ENCODE results near the gene ALDH16A1.

ALDH16A1 gene

DNA sequence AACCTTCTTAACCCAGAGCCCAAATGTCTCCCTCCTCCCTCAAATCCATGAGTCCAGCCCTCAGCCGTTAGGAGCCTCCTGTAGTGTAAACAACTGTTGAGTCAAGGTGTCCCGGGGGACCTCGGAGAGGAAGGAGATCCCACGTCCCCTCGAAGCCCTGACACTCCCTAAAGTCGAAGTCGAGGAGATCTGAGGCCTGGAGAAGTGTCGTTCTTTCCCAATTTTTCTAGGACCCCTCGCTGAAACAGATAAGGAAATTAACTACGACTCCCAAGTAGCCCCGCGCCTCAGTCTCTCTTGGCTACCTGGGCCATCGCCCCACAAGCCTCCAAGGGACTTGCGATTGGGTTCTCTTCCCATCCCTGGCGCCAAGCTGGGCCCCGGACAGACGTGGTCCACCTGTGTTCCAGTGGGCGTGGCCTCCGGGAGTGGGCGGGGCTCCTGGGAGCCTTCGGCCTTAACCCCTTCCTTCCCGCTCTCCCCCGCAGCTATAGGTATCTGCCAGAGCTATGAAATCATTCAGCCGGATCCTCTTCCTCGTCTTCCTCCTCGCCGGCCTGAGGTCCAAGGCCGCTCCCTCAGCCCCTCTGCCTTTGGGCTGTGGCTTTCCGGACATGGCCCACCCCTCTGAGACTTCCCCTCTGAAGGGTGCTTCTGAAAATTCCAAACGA is 27.0 kb upstream of the ALDH16A1 start:
- H3K4me1 ChIP-seq (ENCODE audit: insufficient read depth, low read length): peaks cover 19% of the 10 kb centered on the region
- no peak overlapping the region for H3K4me3 ChIP-seq (ENCODE audit: low read depth in 1 of 2, low read length in 2 of 2)
- H3K27me3 ChIP-seq (ENCODE audit: control insufficient read depth in 1 of 2, insufficient read depth in 2 of 2, low read length in 2 of 2): peaks cover 59 to 93% of the 10 kb centered on the region in 2 donors
- H3K27ac ChIP-seq (ENCODE audit: low read depth, low read length): no peak overlapping the region
- no peaks in the 10 kb centered on the region for H3K9me3 ChIP-seq (ENCODE audit: low read length)
- H3K9ac ChIP-seq (ENCODE audit: low read length): no peak overlapping the region
- no peaks in the 10 kb centered on the region for H3K36me3 ChIP-seq (ENCODE audit: insufficient read depth, low read length)

DNA sequence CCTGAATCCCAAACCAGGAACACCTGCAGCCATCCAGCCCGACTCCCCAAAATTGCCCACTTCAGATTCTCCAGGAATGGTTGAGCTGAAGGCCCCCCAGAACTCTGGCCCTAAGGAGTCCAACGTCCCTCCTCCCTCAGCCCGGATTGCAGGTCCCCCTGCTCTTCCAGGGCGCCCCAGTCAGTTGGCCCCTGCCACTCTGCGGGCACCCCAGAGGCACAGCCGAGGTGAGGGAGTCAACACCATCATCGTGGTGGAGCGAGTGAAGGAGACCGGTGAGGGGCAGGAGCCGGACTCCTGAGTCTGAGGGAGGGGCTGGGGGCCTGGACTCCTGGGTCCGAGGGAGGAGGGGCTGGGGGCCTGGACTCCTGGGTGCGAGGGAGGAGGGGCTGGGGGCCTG is 25.7 kb upstream of the ALDH16A1 start:
- H3K4me1 ChIP-seq (ENCODE audit: insufficient read depth, low read length): peaks cover 14% of the 10 kb centered on the region
- no peaks in the 10 kb centered on the region for H3K9me3 ChIP-seq (ENCODE audit: low read length)
- H3K4me3 ChIP-seq (ENCODE audit: low read depth in 1 of 2, low read length in 2 of 2): no peak overlapping the region
- peaks cover 54 to 95% of the 10 kb centered on the region in 2 donors for H3K27me3 ChIP-seq (ENCODE audit: control insufficient read depth in 1 of 2, insufficient read depth in 2 of 2, low read length in 2 of 2)
- H3K27ac ChIP-seq (ENCODE audit: low read depth, low read length): no peak overlapping the region
- no peaks in the 10 kb centered on the region for H3K36me3 ChIP-seq (ENCODE audit: insufficient read depth, low read length)
- H3K9ac ChIP-seq (ENCODE audit: low read length): no peak overlapping the region

DNA sequence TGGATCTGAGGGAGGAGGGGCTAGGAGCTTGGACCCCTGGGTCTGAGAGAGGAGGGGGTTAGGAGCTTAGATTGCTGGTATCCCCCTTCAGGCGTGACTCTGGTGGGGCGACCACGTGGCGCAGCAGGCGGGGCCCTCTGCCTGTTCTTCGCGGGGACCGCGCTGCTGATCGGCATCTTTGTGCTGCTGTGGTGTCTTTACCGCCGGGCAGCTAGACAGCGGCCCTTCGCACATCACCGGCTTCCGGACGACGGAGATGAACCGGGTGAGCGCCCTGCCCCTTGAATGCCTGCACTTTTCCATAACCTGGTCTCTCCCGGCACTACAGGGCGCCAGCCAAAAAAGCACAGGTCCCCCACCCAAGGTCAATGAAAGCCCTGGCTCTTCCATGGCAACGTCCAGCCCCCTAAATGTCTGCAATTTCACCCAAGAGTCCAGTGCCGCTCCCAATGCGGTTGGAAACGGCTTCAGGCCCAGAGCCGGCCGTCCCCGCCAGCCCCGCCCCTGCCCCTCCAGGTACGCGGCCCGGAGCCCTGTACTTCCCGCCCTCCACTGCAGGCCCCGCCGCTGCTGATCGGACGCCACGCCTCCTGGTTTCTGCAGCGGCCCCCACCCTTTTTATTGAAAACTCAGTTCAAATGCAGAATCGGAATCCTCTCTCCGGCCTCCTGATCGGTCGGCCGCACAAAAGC is 25.0 kb upstream of the ALDH16A1 start:
- no peak overlapping the region for H3K4me3 ChIP-seq (ENCODE audit: low read depth in 1 of 2, low read length in 2 of 2)
- no peak overlapping the region for H3K9ac ChIP-seq (ENCODE audit: low read length)
- no peaks in the 10 kb centered on the region for H3K36me3 ChIP-seq (ENCODE audit: insufficient read depth, low read length)
- no peaks in the 10 kb centered on the region for H3K9me3 ChIP-seq (ENCODE audit: low read length)
- peaks cover 9% of the 10 kb centered on the region for H3K4me1 ChIP-seq (ENCODE audit: insufficient read depth, low read length)
- H3K27me3 ChIP-seq (ENCODE audit: control insufficient read depth in 1 of 2, insufficient read depth in 2 of 2, low read length in 2 of 2): peaks cover 47 to 95% of the 10 kb centered on the region in 2 donors
- no peak overlapping the region for H3K27ac ChIP-seq (ENCODE audit: low read depth, low read length)

DNA sequence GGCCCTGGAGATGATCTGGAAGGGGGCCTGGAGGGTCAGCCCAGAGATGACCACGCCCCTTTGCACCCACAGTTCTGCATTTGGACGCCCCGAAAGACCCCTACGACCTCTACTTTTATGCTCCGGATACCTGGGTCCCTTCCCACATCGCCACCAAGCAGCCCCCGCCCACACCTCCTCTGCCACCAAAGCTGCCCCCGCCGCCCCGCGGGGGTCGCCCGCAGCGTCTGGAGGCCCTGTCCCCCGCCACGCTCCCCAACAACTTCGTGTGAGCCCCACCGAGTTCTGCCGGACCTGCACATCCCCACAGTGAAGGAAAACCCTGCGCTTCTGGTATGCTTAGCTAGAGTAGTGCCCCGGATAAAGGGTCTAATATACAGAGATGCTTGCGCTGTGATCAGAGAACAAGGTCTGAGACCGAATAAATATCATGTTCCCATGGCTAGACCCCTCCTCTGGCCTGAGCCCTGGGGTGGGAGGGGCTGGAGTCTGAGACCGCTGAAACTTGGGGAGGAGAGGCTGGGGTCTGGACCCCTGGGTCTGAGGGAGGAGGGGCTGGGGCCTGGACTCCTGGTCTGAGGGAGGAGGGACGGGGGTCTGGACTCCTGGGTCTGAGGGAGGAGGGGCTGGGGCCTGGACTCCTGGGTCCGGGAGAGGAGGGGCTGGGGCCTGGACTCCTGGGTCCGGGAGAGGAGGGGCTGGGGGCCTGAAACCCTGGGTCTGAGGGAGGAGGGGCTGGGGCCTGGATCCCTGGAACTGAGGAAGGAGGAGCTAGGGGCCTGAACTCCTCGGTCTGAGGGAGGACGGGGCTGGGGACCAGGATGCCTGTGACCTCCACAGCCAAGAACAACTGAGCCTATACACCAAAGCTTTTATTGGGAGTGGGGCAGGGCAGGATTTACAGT is 24.2 kb upstream of the ALDH16A1 start:
- no peak overlapping the region for H3K9ac ChIP-seq (ENCODE audit: low read length)
- H3K36me3 ChIP-seq (ENCODE audit: insufficient read depth, low read length): no peaks in the 10 kb centered on the region
- H3K4me1 ChIP-seq (ENCODE audit: insufficient read depth, low read length): peaks cover 8% of the 10 kb centered on the region
- H3K27me3 ChIP-seq (ENCODE audit: control insufficient read depth in 1 of 2, insufficient read depth in 2 of 2, low read length in 2 of 2): peaks cover 48 to 95% of the 10 kb centered on the region in 2 donors
- H3K27ac ChIP-seq (ENCODE audit: low read depth, low read length): no peak overlapping the region
- no peak overlapping the region for H3K4me3 ChIP-seq (ENCODE audit: low read depth in 1 of 2, low read length in 2 of 2)
- H3K9me3 ChIP-seq (ENCODE audit: low read length): no peaks in the 10 kb centered on the region

DNA sequence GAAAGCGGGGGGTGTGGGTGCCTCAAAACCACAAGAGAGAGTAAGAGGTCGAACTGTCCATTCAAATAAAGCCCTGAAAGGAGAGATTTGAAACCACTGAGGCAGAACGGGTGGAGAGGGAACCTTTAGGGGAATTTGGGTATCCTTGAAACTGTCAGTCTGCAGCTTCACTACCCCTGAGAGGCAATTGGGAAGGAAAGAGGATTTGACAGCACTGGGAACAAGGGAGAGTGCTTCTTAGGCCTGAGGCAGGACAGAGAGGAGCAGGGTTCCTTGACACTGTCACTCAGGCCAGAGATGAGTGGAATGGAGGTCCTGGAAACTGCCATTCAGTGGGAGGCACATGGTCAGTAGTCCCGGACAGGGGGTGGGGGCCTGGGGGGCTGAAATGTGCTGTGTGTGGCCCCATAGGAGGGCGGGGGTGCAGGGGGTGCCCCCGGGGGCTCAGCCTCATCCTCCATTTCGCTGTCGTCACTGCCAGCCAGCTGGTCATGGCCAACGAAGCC is 22.8 kb upstream of the ALDH16A1 start:
- Histone ChIP-seq H3K36me3 (ENCODE audit: insufficient read depth, low read length) (no peaks in the 10 kb centered on the region), H3K4me1 (ENCODE audit: insufficient read depth, low read length) (peaks cover 8% of the 10 kb centered on the region), H3K27ac (ENCODE audit: low read depth, low read length) (no peak overlapping the region), H3K9ac (ENCODE audit: low read length) (no peak overlapping the region), H3K4me3 (ENCODE audit: low read depth in 1 of 2, low read length in 2 of 2) (no peak overlapping the region), H3K9me3 (ENCODE audit: low read length) (no peaks in the 10 kb centered on the region), H3K27me3 (ENCODE audit: control insufficient read depth in 1 of 2, insufficient read depth in 2 of 2, low read length in 2 of 2) (peaks cover 59 to 95% of the 10 kb centered on the region in 2 donors)

DNA sequence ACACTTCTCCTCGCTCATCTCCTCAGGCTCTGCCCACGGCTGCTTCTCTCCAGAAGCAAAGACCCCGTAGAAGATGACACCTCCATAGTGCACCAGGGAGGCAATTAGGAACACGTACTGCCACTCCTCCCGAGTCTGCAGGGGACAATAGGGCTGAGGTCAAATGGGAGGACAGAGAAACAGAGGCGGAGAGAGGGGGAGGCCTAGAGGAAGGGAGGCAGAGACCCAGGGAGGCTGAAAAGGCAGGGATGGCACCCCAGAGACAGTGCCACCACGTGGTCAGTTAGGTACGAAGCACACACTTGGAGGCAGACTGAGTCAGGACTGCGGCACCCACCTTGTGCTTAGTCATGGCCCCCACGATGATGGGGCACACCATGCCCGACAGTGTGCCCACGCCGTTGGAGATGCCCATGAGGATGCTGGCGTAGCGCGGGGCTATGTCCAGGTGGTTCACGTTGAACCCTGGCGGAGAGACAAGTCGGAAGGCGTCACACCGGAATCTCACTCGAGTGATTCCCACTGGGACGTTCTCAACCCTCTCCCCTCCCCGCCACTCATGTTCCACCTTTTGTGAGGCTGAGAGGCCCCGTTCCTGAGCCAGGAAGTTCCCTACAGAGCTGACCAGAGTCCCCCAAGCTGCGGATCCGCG is 22.2 kb upstream of the ALDH16A1 start:
- Histone ChIP-seq H3K27me3 (ENCODE audit: control insufficient read depth in 1 of 2, insufficient read depth in 2 of 2, low read length in 2 of 2) (peaks cover 55 to 95% of the 10 kb centered on the region in 2 donors), H3K27ac (ENCODE audit: low read depth, low read length) (no peak overlapping the region), H3K4me1 (ENCODE audit: insufficient read depth, low read length) (peaks cover 8% of the 10 kb centered on the region), H3K36me3 (ENCODE audit: insufficient read depth, low read length) (no peaks in the 10 kb centered on the region), H3K9me3 (ENCODE audit: low read length) (no peaks in the 10 kb centered on the region), H3K9ac (ENCODE audit: low read length) (no peak overlapping the region), H3K4me3 (ENCODE audit: low read depth in 1 of 2, low read length in 2 of 2) (no peak overlapping the region)

DNA sequence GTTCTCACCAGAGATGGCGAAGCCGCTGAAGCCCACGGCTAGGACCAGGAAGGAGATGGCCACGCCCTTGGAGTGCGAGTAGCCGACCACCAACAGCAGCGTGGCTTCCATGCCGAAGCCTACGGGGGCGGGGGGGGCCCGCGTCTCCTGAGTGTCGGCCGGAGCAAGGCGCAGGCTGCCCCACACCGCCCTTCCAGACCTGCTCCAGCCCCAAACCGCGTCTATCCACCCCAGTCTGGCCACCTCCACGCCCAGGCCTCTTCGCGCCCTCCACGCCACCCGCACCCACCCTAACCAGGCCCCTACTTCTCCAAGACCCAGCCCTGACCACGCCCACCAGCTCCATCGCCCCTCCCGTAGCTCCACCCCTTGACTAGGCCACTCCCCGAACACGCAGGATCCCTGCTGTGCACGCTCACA is 21.7 kb upstream of the ALDH16A1 start:
- Histone ChIP-seq H3K36me3 (ENCODE audit: insufficient read depth, low read length) (no peaks in the 10 kb centered on the region), H3K27me3 (ENCODE audit: control insufficient read depth in 1 of 2, insufficient read depth in 2 of 2, low read length in 2 of 2) (peaks cover 53 to 95% of the 10 kb centered on the region in 2 donors), H3K4me3 (ENCODE audit: low read depth in 1 of 2, low read length in 2 of 2) (no peak overlapping the region), H3K4me1 (ENCODE audit: insufficient read depth, low read length) (peaks cover 8% of the 10 kb centered on the region), H3K27ac (ENCODE audit: low read depth, low read length) (no peak overlapping the region), H3K9me3 (ENCODE audit: low read length) (no peaks in the 10 kb centered on the region), H3K9ac (ENCODE audit: low read length) (no peak overlapping the region)

DNA sequence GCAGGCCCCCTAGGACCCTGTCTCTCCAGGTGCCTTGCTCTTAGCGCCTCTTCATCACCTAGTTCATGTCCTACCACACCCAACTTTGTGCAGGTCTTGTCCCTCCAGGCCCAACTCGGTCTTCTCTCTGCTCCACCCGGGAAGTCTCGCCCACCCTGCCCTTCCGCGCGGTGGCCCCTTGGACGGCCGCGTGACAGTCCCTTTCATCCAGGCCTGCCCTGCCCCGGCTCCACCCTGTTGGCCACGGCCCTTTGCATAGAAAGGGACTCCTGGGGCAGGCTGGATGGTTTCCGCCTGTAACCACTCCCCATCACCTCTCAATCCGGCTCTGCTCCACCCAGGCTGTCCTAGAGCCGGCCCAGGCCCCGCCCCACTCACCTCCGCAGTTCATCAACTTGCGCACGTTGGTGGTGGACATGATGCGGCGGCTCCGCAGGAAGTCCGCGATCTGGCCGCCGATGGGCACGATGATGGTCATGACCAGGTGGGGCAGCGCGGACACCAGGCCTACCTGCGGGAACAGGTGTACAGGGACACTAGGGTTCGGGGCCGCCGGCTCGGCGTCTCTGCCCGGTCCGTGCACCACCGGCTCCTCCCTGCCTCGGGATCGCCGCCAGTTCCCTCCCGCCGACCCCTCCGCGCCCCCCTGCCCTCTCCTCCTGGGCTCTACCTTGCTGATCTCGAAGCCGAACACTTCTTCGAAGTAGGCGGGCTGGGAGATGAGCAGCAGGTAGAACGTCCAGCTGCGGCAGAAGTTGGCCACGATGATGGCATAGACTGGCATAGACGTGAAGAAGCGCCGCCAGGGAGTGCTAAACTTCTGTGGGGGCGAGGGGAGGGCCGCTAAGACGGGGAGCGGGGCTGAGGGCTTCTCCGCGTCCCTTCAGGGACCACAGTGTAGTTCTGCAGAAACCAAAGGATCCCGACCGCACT is 20.6 kb upstream of the ALDH16A1 start:
- H3K4me3 ChIP-seq (ENCODE audit: low read depth in 1 of 2, low read length in 2 of 2): no peak overlapping the region
- H3K36me3 ChIP-seq (ENCODE audit: insufficient read depth, low read length): no peaks in the 10 kb centered on the region
- H3K4me1 ChIP-seq (ENCODE audit: insufficient read depth, low read length): peaks cover 8% of the 10 kb centered on the region
- H3K27me3 ChIP-seq (ENCODE audit: control insufficient read depth in 1 of 2, insufficient read depth in 2 of 2, low read length in 2 of 2): peaks cover 43 to 94% of the 10 kb centered on the region in 2 donors
- H3K9ac ChIP-seq (ENCODE audit: low read length): no peak overlapping the region
- no peaks in the 10 kb centered on the region for H3K9me3 ChIP-seq (ENCODE audit: low read length)
- no peak overlapping the region for H3K27ac ChIP-seq (ENCODE audit: low read depth, low read length)

DNA sequence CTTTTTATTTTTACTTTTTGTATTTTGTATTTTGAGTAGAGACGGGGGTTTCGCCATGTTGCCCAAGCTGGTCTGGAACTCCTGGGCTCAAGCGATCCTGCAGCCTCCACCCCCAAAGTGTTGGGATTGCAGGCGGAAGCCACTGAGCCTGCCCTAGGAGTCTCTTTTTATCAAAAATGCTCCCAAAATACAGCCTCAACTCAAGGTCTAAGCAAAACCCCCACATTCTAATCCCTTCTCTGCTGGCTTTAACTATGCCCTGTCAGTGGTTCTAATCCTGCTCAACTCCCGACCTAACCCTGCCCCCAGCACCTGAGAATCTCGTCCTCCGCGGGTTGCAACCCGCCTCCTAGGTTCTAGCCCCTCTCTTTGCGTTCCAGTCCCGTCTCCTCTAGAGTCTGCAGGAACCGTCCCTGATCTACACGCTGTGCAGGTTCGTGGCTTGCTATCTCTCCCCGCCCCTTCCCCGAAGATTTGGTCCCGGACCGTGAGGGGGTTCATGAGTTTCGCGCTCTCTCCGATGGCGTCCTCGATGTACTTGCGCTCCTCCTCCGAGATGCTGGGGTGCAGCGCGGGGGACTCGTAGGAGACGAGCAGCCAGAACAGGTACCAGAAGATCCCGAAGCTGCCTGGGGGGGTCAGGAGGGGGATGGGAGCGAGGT is 19.7 kb upstream of the ALDH16A1 start:
- no peaks in the 10 kb centered on the region for H3K9me3 ChIP-seq (ENCODE audit: low read length)
- no peak overlapping the region for H3K4me3 ChIP-seq (ENCODE audit: low read depth in 1 of 2, low read length in 2 of 2)
- peaks cover 3% of the 10 kb centered on the region for H3K4me1 ChIP-seq (ENCODE audit: insufficient read depth, low read length)
- peaks cover 37 to 94% of the 10 kb centered on the region in 2 donors for H3K27me3 ChIP-seq (ENCODE audit: control insufficient read depth in 1 of 2, insufficient read depth in 2 of 2, low read length in 2 of 2)
- H3K9ac ChIP-seq (ENCODE audit: low read length): no peak overlapping the region
- no peaks in the 10 kb centered on the region for H3K36me3 ChIP-seq (ENCODE audit: insufficient read depth, low read length)
- no peak overlapping the region for H3K27ac ChIP-seq (ENCODE audit: low read depth, low read length)

All from muscle layer of colon (tissue), 2 donors.